GM23338 (cell line): ENCODE data around the gene BRPF3. TPM values are rescaled to one million over a fixed set of nuclear protein-coding genes. Genes with fewer than 3 reads are reported as not detected.

ENCODE experiments used
- ATAC-seq: fragments of 200-7000 bp; cut with Tn5 transposase; 3 replicates; pipeline ENCODE4 v1.9.1; 2020
- DNase-seq: peaks from one replicate; pipeline ENCODE4 v3.0.0-alpha.2; 2015; ENCODE audit warnings: low spot score
- H2AFZ ChIP-seq: fragments of 200-600 bp; sonication (generic); 2 replicates; pipeline ENCODE4 v1.8.0; 2016; ENCODE audit warnings: antibody characterized with exemption, mild to moderate bottlenecking, moderate library complexity
- H3F3A ChIP-seq: fragments of 200-600 bp; sonication (generic); replicated peaks from 2 replicates; pipeline ENCODE4 v1.8.0; 2017; ENCODE audit warnings: antibody characterized with exemption, mixed run types, low read depth
- H3K27ac ChIP-seq: fragments of 200-600 bp; sonication (generic); 2 replicates; pipeline ENCODE4 v1.6.1; 2016; ENCODE audit warnings: low read depth
- H3K27me3 ChIP-seq: fragments of 200-600 bp; sonication (generic); 2 replicates; pipeline ENCODE4 v1.8.0; 2016; ENCODE audit warnings: mild to moderate bottlenecking, mixed run types, moderate library complexity; ENCODE audit not compliant: insufficient read depth
- H3K36me3 ChIP-seq: fragments of 200-600 bp; sonication (generic); 2 replicates; pipeline ENCODE4 v1.8.0; 2016; ENCODE audit warnings: mild to moderate bottlenecking; ENCODE audit not compliant: insufficient read depth
- H3K4me1 ChIP-seq: fragments of 200-600 bp; sonication (generic); 2 replicates; pipeline ENCODE4 v1.8.0; 2016; ENCODE audit warnings: mild to moderate bottlenecking, moderate library complexity; ENCODE audit not compliant: insufficient read depth
- H3K4me2 ChIP-seq: fragments of 200-600 bp; sonication (generic); 2 replicates; pipeline ENCODE4 v1.7.1; 2017; ENCODE audit warnings: mixed run types
- H3K4me3 ChIP-seq: fragments of 200-600 bp; sonication (generic); 2 replicates; pipeline ENCODE4 v1.6.1; 2016; ENCODE audit warnings: mixed run types
- H3K79me2 ChIP-seq: fragments of 200-600 bp; sonication (generic); replicated peaks from 2 replicates; pipeline ENCODE4 v1.8.0; 2017; ENCODE audit warnings: mild to moderate bottlenecking; ENCODE audit not compliant: insufficient read depth
- H3K9me2 ChIP-seq: fragments of 200-600 bp; sonication (generic); 2 replicates; pipeline ENCODE4 v1.8.0; 2017; ENCODE audit not compliant: insufficient read depth
- H4K20me1 ChIP-seq: fragments of 200-600 bp; sonication (generic); replicated peaks from 2 replicates; pipeline ENCODE4 v1.8.0; 2017; ENCODE audit warnings: mild to moderate bottlenecking; ENCODE audit not compliant: insufficient read depth
- H3K27ac Mint-ChIP-seq: 2 replicates; pipeline ENCODE4 v1.8.0; 2020; ENCODE audit warnings: inconsistent platforms, mild to moderate bottlenecking, moderate library complexity, mixed read lengths
- H3K27me3 Mint-ChIP-seq: 3 replicates; pipeline ENCODE4 v1.8.0; 2022; ENCODE audit warnings: low read depth, mild to moderate bottlenecking, moderate library complexity, mixed read lengths, inconsistent platforms; ENCODE audit not compliant: insufficient read depth, poor library complexity
- H3K36me3 Mint-ChIP-seq: 3 replicates; pipeline ENCODE4 v1.8.0; 2021; ENCODE audit warnings: low read depth, mild to moderate bottlenecking, inconsistent platforms, moderate library complexity, mixed read lengths
- H3K4me1 Mint-ChIP-seq: 3 replicates; pipeline ENCODE4 v1.8.0; 2020; ENCODE audit warnings: mild to moderate bottlenecking, inconsistent platforms, mixed read lengths
- H3K4me3 Mint-ChIP-seq: 3 replicates; pipeline ENCODE4 v1.8.0; 2021; ENCODE audit warnings: moderate library complexity, mild to moderate bottlenecking, inconsistent platforms, mixed read lengths
- H3K9me3 Mint-ChIP-seq: 3 replicates; pipeline ENCODE4 v1.8.0; 2020; ENCODE audit warnings: moderate library complexity, mild to moderate bottlenecking, inconsistent platforms, mixed read lengths
- CREB1 ChIP-seq: fragments of 250-450 bp; sonication (Bioruptor Pico); IDR thresholded peaks from 2 replicates; pipeline ENCODE4 v1.5.0; 2020; ENCODE audit warnings: low read depth, mild to moderate bottlenecking, moderate library complexity
- CTCF ChIP-seq, 2 experiments: fragments of 200-600 bp in 1 of 2; sonication (generic) in 1 of 2; conservative IDR thresholded peaks; 2 replicates each; pipeline versions ENCODE4 v1.5.1 to v1.6.1; 2016 to 2017; ENCODE audit warnings: antibody characterized with exemption in 2 of 2, low read depth in 2 of 2, mild to moderate bottlenecking in 2 of 2, moderate library complexity in 1 of 2
- ETS1 ChIP-seq: IDR thresholded peaks from 2 replicates; pipeline ENCODE4 v1.6.1; 2016; ENCODE audit warnings: antibody characterized with exemption
- EZH2 ChIP-seq: fragments of 200-600 bp; sonication (generic); IDR thresholded peaks from one replicate; pipeline ENCODE4 v1.8.0; 2017; ENCODE audit warnings: antibody characterized with exemption, mild to moderate bottlenecking, low read depth; ENCODE audit not compliant: unreplicated experiment
- EZH2phosphoT487 ChIP-seq: fragments of 200-600 bp; sonication (generic); IDR thresholded peaks from one replicate; pipeline ENCODE4 v1.8.1; 2018; ENCODE audit warnings: antibody characterized with exemption; ENCODE audit not compliant: unreplicated experiment
- JUNB ChIP-seq: IDR thresholded peaks from one replicate; pipeline ENCODE4 v1.6.1; 2016; ENCODE audit warnings: antibody characterized with exemption; ENCODE audit not compliant: unreplicated experiment
- NANOG ChIP-seq: IDR thresholded peaks from 2 replicates; pipeline ENCODE4 v1.6.1; 2016; ENCODE audit warnings: antibody characterized with exemption, borderline replicate concordance
- POLR2AphosphoS5 ChIP-seq: IDR thresholded peaks from 2 replicates; pipeline ENCODE4 v1.6.1; 2016; ENCODE audit warnings: antibody characterized with exemption, low read depth
- REST ChIP-seq: IDR thresholded peaks from one replicate; pipeline ENCODE4 v1.6.1; 2018; ENCODE audit warnings: antibody characterized with exemption; ENCODE audit not compliant: unreplicated experiment
- STAT1 ChIP-seq: IDR thresholded peaks from one replicate; pipeline ENCODE4 v1.6.1; 2016; ENCODE audit warnings: antibody characterized with exemption; ENCODE audit not compliant: unreplicated experiment
- ZNF114 ChIP-seq: fragments of 250-450 bp; sonication (Bioruptor Pico); IDR thresholded peaks from 2 replicates; pipeline ENCODE4 v1.5.0; 2020; ENCODE audit warnings: mild to moderate bottlenecking, moderate library complexity
- ZNF331 ChIP-seq: fragments of 250-450 bp; sonication (Bioruptor Pico); IDR thresholded peaks from 2 replicates; pipeline ENCODE4 v1.5.0; 2020; ENCODE audit warnings: low read depth, mild to moderate bottlenecking, moderate library complexity
- ZNF462 ChIP-seq: fragments of 250-450 bp; sonication (Bioruptor Pico); IDR thresholded peaks from 2 replicates; pipeline ENCODE4 v1.5.0; 2020; ENCODE audit warnings: mild to moderate bottlenecking, moderate library complexity
- polyA plus RNA-seq: library from polyadenylated mRNA; unstranded; fragments of >200 nt; fragmentation: Nextera tagmentation; extraction: Ambion mirVana; gene quantifications from 2 replicates; pipeline ENCODE4 v1.2.1, GENCODE V29; 2016
- total RNA-seq: library from RNA; depleted of rRNA; stranded (reverse); fragments of >200 nt; shearing (Covaris generic); gene quantifications from 2 replicates; pipeline ENCODE4 v1.2.3, GENCODE V29; 2014

BRPF3 gene
- total and polyA plus RNA-seq, 2 experiments from 2014 or later = 11.8 to 33.2 TPM

- Histone ChIP-seq H3K4me3 (no peak overlapping the region), H3K4me2 (no peak overlapping the region), H3K36me3 (peaks cover 11% of the 10 kb centered on the region), H3K27ac (no peak overlapping the region), H4K20me1 (peaks cover 22% of the 10 kb centered on the region), H3K9me2 (no peaks in the 10 kb centered on the region), H2AFZ (no peak overlapping the region), H3K4me1 (peaks cover 12% of the 10 kb centered on the region), H3F3A (no peaks in the 10 kb centered on the region), H3K79me2 (peaks cover 61% of the 10 kb centered on the region), H3K27me3 (no peaks in the 10 kb centered on the region)
- DNase-seq (no peak), ATAC-seq (no peak)
- Mint-ChIP-seq H3K27me3 (peaks cover 4% of the 10 kb centered on the region), H3K4me3 (no peak overlapping the region), H3K9me3 (no peaks in the 10 kb centered on the region; the same call in 1 of the 3 replicates), H3K36me3 (peaks cover 39% of the 10 kb centered on the region), H3K27ac (no peak overlapping the region), H3K4me1 (peaks cover 10% of the 10 kb centered on the region; the same call in 2 of the 3 replicates)
- TF ChIP-seq ETS1 (no peak), ZNF462 (CRISPR knock-in tag) (no peak), POLR2AphosphoS5 (no peak), CREB1 (no peak), NANOG (no peak), REST (no peak), ZNF114 (CRISPR knock-in tag) (no peak), EZH2phosphoT487 (no peak), JUNB (no peak), ZNF331 (CRISPR knock-in tag) (no peak), EZH2 (no peak), CTCF (conservative IDR thresholded peaks at IDR 0.05; ENCODE audit: low read depth in 2 of 2) (no peak), STAT1 (no peak)
These were observed 3.8 kb downstream of the BRPF3 start for GRCh38 chr6:36200154-36200891.
